GM12878 (cell line): ENCODE measurements around the gene ARHGEF17. TPM values are rescaled to one million over a fixed set of nuclear protein-coding genes. Genes with fewer than 3 reads are reported as not detected.

Experiments used
- ATAC-seq: fragments of 200-7000 bp; cut with Tn5 transposase; 3 replicates; pipeline ENCODE4 v1.9.1; 2020; ENCODE audit warnings: mild to moderate bottlenecking, moderate library complexity
- BruUV-seq: library from RNA; stranded (reverse); fragments of 400-500 nt; replicated peaks from 2 replicates; lab custom pipeline; 2021; lab: Mats Ljungman, UMichigan
- CTCF ChIA-PET: fragments of 300-600 bp; sonication (Branson Sonifier 250); formaldehyde crosslinking; extraction: SDS; loops from one replicate; lab custom pipeline; 2021; ENCODE audit warnings: inconsistent platforms; lab: Yijun Ruan, JAX
- POLR2A ChIA-PET: fragments of 350-600 bp; formaldehyde crosslinking; extraction: SDS; loops from one replicate; lab custom pipeline; 2021; ENCODE audit warnings: inconsistent platforms; lab: Charles Lee
- RAD21 ChIA-PET: fragments of 300-600 bp; sonication (Branson Sonifier 250); formaldehyde crosslinking; loops from one replicate; lab custom pipeline; 2023; ENCODE audit warnings: antibody characterized with exemption; ENCODE audit not compliant: unreplicated experiment; lab: Charles Lee
- SMC1A ChIA-PET: fragments of 300-600 bp; sonication (Branson Sonifier 250); formaldehyde crosslinking; loops from one replicate; lab custom pipeline; 2023; ENCODE audit not compliant: unreplicated experiment, uncharacterized antibody; lab: Charles Lee
- DNase-seq: peaks from one replicate; pipeline ENCODE4 v3.0.0-alpha.2; 2011; ENCODE audit warnings: low read depth, low spot score
- FAIRE-seq: peaks from 3 replicates; lab custom pipeline; 2011; peaks lifted over from hg19 to GRCh38; lab: Jason Lieb, UNC
- H2AFZ ChIP-seq: 2 replicates; pipeline ENCODE4 v1.6.0; 2011; ENCODE audit warnings: low read depth, low read length, control low read depth; ENCODE audit not compliant: control insufficient read depth
- H3K27ac ChIP-seq: 2 replicates; pipeline ENCODE4 v1.5.1; 2011; ENCODE audit warnings: control low read depth; ENCODE audit not compliant: control insufficient read depth, insufficient read depth
- H3K27me3 ChIP-seq, 2 experiments: replicated peaks in 1 of 2; 2 replicates each; pipeline versions ENCODE4 v1.6.0 to v1.6.1; 2011; ENCODE audit warnings: low read length in 1 of 2; ENCODE audit not compliant: control insufficient read depth in 2 of 2, insufficient read depth in 2 of 2
- H3K36me3 ChIP-seq, 2 experiments: 2 replicates each; pipeline ENCODE4 v1.5.1; 2011; ENCODE audit warnings: low read length in 1 of 2; ENCODE audit not compliant: control insufficient read depth in 2 of 2, insufficient read depth in 2 of 2
- H3K4me1 ChIP-seq: 2 replicates; pipeline ENCODE4 v1.6.1; 2011; ENCODE audit warnings: mild to moderate bottlenecking, low read length, moderate library complexity, mixed read lengths; ENCODE audit not compliant: control insufficient read depth, insufficient read depth
- H3K4me2 ChIP-seq: 2 replicates; pipeline ENCODE4 v1.6.0; 2011; ENCODE audit warnings: control low read depth; ENCODE audit not compliant: control insufficient read depth, insufficient read depth
- H3K4me3 ChIP-seq: fragments of 200-600 bp; sonication (generic); 2 replicates; pipeline ENCODE4 v1.5.1; 2016
- H3K79me2 ChIP-seq: 2 replicates; pipeline ENCODE4 v1.6.0; 2011; ENCODE audit warnings: low read length; ENCODE audit not compliant: control insufficient read depth, insufficient read depth
- H3K9ac ChIP-seq: 2 replicates; pipeline ENCODE4 v1.8.0; 2011; ENCODE audit warnings: low read length, control low read depth, mixed read lengths; ENCODE audit not compliant: control insufficient read depth, insufficient read depth
- H3K9me3 ChIP-seq: replicated peaks from 3 replicates; pipeline ENCODE4 v1.5.1; 2011; ENCODE audit warnings: mild to moderate bottlenecking, low read length; ENCODE audit not compliant: control insufficient read depth, insufficient read depth
- H4K20me1 ChIP-seq: 2 replicates; pipeline ENCODE4 v1.6.0; 2011; ENCODE audit not compliant: control insufficient read depth, insufficient read depth
- ELK1 ChIP-seq: IDR thresholded peaks from 2 replicates; pipeline ENCODE4 v1.6.1; 2012; ENCODE audit warnings: low read depth, low read length, improper control_type of control experiment
- NR2F1 ChIP-seq: fragments of 450-650 bp; conservative IDR thresholded peaks from 2 replicates; pipeline ENCODE4 v1.6.1; 2017; ENCODE audit warnings: mild to moderate bottlenecking
- PBX3 ChIP-seq: IDR thresholded peaks from 2 replicates; pipeline ENCODE4 v1.6.1; 2011; ENCODE audit warnings: mild to moderate bottlenecking, low read depth, low read length, moderate library complexity; ENCODE audit not compliant: insufficient replicate concordance
- PKNOX1 ChIP-seq: fragments of 450-650 bp; IDR thresholded peaks from 2 replicates; pipeline ENCODE4 v1.6.1; 2016; ENCODE audit warnings: mild to moderate bottlenecking
- POLR2A ChIP-seq: IDR thresholded peaks from 2 replicates; pipeline ENCODE4 v1.6.1; 2011; ENCODE audit warnings: low read depth, mild to moderate bottlenecking, low read length
- POLR2AphosphoS5 ChIP-seq: IDR thresholded peaks from 2 replicates; pipeline ENCODE4 v1.6.1; 2011; ENCODE audit warnings: mild to moderate bottlenecking, low read length, inconsistent platforms
- SMAD5 ChIP-seq: IDR thresholded peaks from 2 replicates; pipeline ENCODE4 v1.6.1; 2016; ENCODE audit warnings: antibody characterized with exemption, low read depth
- WGBS: methylation state at CpG from one replicate; pipeline ENCODE4 v1.1.6; 2016; ENCODE audit warnings: low lambda C conversion rate; ENCODE audit not compliant: insufficient replicate concordance, insufficient coverage; ENCODE audit errors: missing lambda C conversion rate; 5-methylcytosine and 5-hydroxymethylcytosine counted together
- in situ Hi-C: fragments of 300-500 bp; cut with MboI; formaldehyde crosslinking; loops from 9 replicates; pipeline ENCODE4 v1.14.3; 2018; ENCODE audit warnings: mixed read lengths
- intact Hi-C: fragments of 100-400 bp; cut with micrococcal nuclease; formaldehyde crosslinking; loops from one replicate; pipeline ENCODE4 v1.14.2; 2022; ENCODE audit not compliant: unreplicated experiment
- polyA plus RNA-seq, 11 experiments: library from polyadenylated mRNA; depleted of rRNA in 4 of 11; unstranded in 6 of 11; stranded (reverse) in 5 of 11; fragments of >200 nt; fragmentation: Nextera tagmentation in 4 of 11; fragmentation: Illumina TruSeq in 1 of 11; extraction: Ambion mirVana in 4 of 11; extraction: Trizol in 1 of 11; gene quantifications; 1 replicate in 1 of 11; 2 replicates in 10 of 11; pipeline versions ENCODE4 v1.2.1 to v1.2.3, GENCODE V29; 2011 to 2016; ENCODE audit warnings: inconsistent platforms in 2 of 11, missing spikeins in 2 of 11, low read depth in 1 of 11
- total RNA-seq, 4 experiments: library from RNA; depleted of rRNA in 3 of 4; stranded (reverse); fragments of >200 nt in 3 of 4; fragmentation: Illumina TruSeq in 1 of 4; extraction: Trizol in 1 of 4; gene quantifications; 2 replicates each; pipeline versions ENCODE4 v1.2.1 to v1.2.3, GENCODE V29; 2013 to 2021
- TF ChIP-seq, protein P1 (sequence below): fragments of 450-650 bp; IDR thresholded peaks from 2 replicates; pipeline ENCODE4 v1.6.1; 2016; ENCODE audit warnings: mild to moderate bottlenecking, moderate library complexity, borderline replicate concordance

Gene ARHGEF17
- total and polyA plus RNA-seq, 10 of the 15 experiments (the other 5 are each of a cell fraction or from before 2014, with no cell fraction given): 0.15 to 11.0 (median 1.7) TPM

DNA sequence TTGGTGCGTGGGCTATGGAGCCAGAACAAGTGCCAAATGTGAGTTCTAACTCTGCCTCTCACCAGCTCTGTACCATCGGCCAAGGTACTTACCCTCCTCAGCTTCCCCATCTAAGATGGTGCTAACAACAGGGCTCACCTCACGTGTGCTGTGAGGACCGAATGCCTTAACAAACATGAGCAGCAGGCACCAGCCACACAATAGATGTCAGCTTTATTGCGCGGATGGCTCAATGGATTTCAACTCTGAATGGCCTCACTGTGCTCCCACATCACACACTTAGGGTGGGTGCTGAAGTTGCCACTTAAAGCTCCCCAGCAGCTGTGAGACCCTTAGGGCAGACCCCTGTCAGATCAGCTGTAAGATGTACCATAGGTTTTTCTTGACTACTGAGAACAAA, 92.2 kb downstream of the ARHGEF17 start:
- H3K79me2 ChIP-seq: no peaks in the 10 kb centered on the region
- no peak overlapping the region for H3K27ac ChIP-seq
- TF ChIP-seq POLR2A: 0 out of 2 replicates have a peak, but pooled peaks have one; percentile 34
- peak; percentile 33; the same call in 1 of the 2 replicates for TF ChIP-seq POLR2AphosphoS5
- no peak for TF ChIP-seq ELK1
- no peak for TF ChIP-seq NR2F1
- TF ChIP-seq, protein P1, sequence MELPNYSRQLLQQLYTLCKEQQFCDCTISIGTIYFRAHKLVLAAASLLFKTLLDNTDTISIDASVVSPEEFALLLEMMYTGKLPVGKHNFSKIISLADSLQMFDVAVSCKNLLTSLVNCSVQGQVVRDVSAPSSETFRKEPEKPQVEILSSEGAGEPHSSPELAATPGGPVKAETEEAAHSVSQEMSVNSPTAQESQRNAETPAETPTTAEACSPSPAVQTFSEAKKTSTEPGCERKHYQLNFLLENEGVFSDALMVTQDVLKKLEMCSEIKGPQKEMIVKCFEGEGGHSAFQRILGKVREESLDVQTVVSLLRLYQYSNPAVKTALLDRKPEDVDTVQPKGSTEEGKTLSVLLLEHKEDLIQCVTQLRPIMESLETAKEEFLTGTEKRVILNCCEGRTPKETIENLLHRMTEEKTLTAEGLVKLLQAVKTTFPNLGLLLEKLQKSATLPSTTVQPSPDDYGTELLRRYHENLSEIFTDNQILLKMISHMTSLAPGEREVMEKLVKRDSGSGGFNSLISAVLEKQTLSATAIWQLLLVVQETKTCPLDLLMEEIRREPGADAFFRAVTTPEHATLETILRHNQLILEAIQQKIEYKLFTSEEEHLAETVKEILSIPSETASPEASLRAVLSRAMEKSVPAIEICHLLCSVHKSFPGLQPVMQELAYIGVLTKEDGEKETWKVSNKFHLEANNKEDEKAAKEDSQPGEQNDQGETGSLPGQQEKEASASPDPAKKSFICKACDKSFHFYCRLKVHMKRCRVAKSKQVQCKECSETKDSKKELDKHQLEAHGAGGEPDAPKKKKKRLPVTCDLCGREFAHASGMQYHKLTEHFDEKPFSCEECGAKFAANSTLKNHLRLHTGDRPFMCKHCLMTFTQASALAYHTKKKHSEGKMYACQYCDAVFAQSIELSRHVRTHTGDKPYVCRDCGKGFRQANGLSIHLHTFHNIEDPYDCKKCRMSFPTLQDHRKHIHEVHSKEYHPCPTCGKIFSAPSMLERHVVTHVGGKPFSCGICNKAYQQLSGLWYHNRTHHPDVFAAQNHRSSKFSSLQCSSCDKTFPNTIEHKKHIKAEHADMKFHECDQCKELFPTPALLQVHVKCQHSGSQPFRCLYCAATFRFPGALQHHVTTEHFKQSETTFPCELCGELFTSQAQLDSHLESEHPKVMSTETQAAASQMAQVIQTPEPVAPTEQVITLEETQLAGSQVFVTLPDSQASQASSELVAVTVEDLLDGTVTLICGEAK: no peak
- TF ChIP-seq PBX3: no peak
- no peak for TF ChIP-seq SMAD5
- no peak for TF ChIP-seq PKNOX1
- TF ChIP-seq, all 136 proteins: peak for 2
- ChIA-PET POLR2A (interaction anchor here (1.3 kb wide), 1 partner anchor 21 kb away, joined by 3 read pairs; no protein-coding TSS in a partner anchor), SMC1A (interaction anchor here (0.9 to 3.9 kb wide), 7 partner anchors 10 to 261 kb away, joined by 3 to 31 read pairs (median 7); no protein-coding TSS in a partner anchor), RAD21 (interaction anchor here (1.2 kb wide), 1 partner anchor 15 kb away, joined by 3 read pairs; no protein-coding TSS in a partner anchor), CTCF (interaction anchor here (0.7 to 25.6 kb wide), 6 partner anchors 12 to 261 kb away, joined by 4 to 400 read pairs (median 6); no protein-coding TSS in a partner anchor)
- H4K20me1 ChIP-seq: no peaks in the 10 kb centered on the region
- H3K4me1 ChIP-seq: no peaks in the 10 kb centered on the region
- no peak overlapping the region for H2AFZ ChIP-seq
- ATAC-seq: no peak
- no peak overlapping the region for H3K4me2 ChIP-seq
- intact Hi-C loops: no loop called here
- peaks cover 21 to 22% of the 10 kb centered on the region in 2 experiments for H3K36me3 ChIP-seq
- no peak overlapping the region for H3K4me3 ChIP-seq
- in situ Hi-C loops: loop anchor here (5.0 kb wide), 1 partner anchor 262 kb away; no protein-coding TSS in a partner anchor
- WGBS: 81% methylated on average over 6 of the region's 6 CpGs
- FAIRE-seq: no peak
- H3K9me3 ChIP-seq: no peaks in the 10 kb centered on the region
- no peak for DNase-seq
- no peaks in the 10 kb centered on the region for H3K27me3 ChIP-seq
- no TSS peak for BruUV-seq
- no peak overlapping the region for H3K9ac ChIP-seq
